VCaP (cell line): ENCODE measurements around the gene GNPDA1.

Experiments
- H3K27ac ChIP-seq: fragments of 450-650 bp; 2 replicates; pipeline ENCODE4 v1.5.1; 2017
- CTCF ChIP-seq: fragments of 450-650 bp; conservative IDR thresholded peaks from 2 replicates; pipeline ENCODE4 v1.5.1; 2017; ENCODE audit warnings: mild to moderate bottlenecking, moderate library complexity

Gene GNPDA1

GRCh38 chr5:141978389-141978788 is 34.4 kb downstream of the GNPDA1 start:
- TF ChIP-seq CTCF, result no peak
- peak overlapping the region; percentile 74 for H3K27ac ChIP-seq

GRCh38 chr5:141976176-141976575 is 36.7 kb downstream of the GNPDA1 start:
- TF ChIP-seq CTCF, result no peak

GRCh38 chr5:141973871-141974595 is 38.8 kb downstream of the GNPDA1 start:
- TF ChIP-seq CTCF, result no peak
- H3K27ac ChIP-seq, result no peak overlapping the region

More at GRCh38 chr5:141976176-141976575, 36.7 kb downstream of the GNPDA1 start:
- peak overlapping the region; percentile 74 for H3K27ac ChIP-seq

- TF ChIP-seq CTCF, result no peak
- peak overlapping the region; percentile 90 for H3K27ac ChIP-seq
Observed at GRCh38 chr5:141969783-141970771, 42.8 kb downstream of the GNPDA1 start.

GRCh38 chr5:141968914-141969608 is 43.8 kb downstream of the GNPDA1 start, which contains the start of gene RNF14:
RNF14 (plus strand) TSS chr5:141969105; CDS start chr5:141973589, 4,484 bp downstream.
- peak; percentile 96 for TF ChIP-seq CTCF
- H3K27ac ChIP-seq, result peak within 1 kb of the TSS; percentile 90

- no peak overlapping the region for H3K27ac ChIP-seq
- TF ChIP-seq CTCF, result no peak
Observed at GRCh38 chr5:141966963-141967333, 45.9 kb downstream of the GNPDA1 start.
